ENCODE data around the gene MEX3A. TPM values are rescaled to one million over a fixed set of nuclear protein-coding genes. Genes with fewer than 3 reads are reported as not detected.

The MEX3A gene
- total RNA-seq = under 1 TPM; 0.65 to 0.67 TPM

- ChIA-PET CTCF (interaction anchor here (0.5 to 5.0 kb wide), 6 partner anchors 8 to 143 kb away, joined by 3 to 19 read pairs (median 4); no protein-coding TSS in a partner anchor), POLR2A (interaction anchor here (0.5 to 0.7 kb wide), 2 partner anchors 15 to 214 kb away, joined by 3 to 5 read pairs; no protein-coding TSS in a partner anchor)
These were observed at the start of gene MEX3A for GRCh38 chr1:156082309-156083091. Gene MEX3A (minus strand): TSS chr1:156082465. CDS start chr1:156081998, 467 bp downstream.

- POLR2A ChIA-PET = interaction anchor here (1.5 to 5.3 kb wide), 3 partner anchors 16 to 93 kb away, joined by 4 to 41 read pairs (median 5); partner anchors contain the start of gene LMNA
- CTCF ChIA-PET = interaction anchor here (0.7 to 13.6 kb wide), 15 partner anchors 8 to 152 kb away, joined by 3 to 361 read pairs (median 5); partner anchors contain the start of genes MEX3A and SMG5
These were observed 48.3 kb upstream of the MEX3A start for GRCh38 chr1:156130578-156130942.

- CTCF ChIA-PET = interaction anchor here (0.7 to 13.6 kb wide), 16 partner anchors 8 to 153 kb away, joined by 3 to 361 read pairs (median 5); partner anchors contain the start of genes MEX3A and SMG5
These were observed 47.7 kb upstream of the MEX3A start for GRCh38 chr1:156129687-156130577.

GRCh38 chr1:156128654-156129597, 46.7 kb upstream of the MEX3A start:
- ChIA-PET CTCF (interaction anchor here (0.7 to 13.6 kb wide), 11 partner anchors 12 to 154 kb away, joined by 3 to 361 read pairs (median 18); partner anchors contain the start of genes MEX3A, PMF1 and SMG5), POLR2A (interaction anchor here (1.0 to 5.3 kb wide), 4 partner anchors 14 to 95 kb away, joined by 4 to 41 read pairs (median 6); partner anchors contain the start of gene LMNA)

More at GRCh38 chr1:156129687-156130577, 47.7 kb upstream of the MEX3A start:
- POLR2A ChIA-PET = interaction anchor here (1.5 to 5.3 kb wide), 3 partner anchors 15 to 94 kb away, joined by 4 to 41 read pairs (median 5); partner anchors contain the start of gene LMNA

- POLR2A ChIA-PET = interaction anchor here (1.0 to 5.3 kb wide), 2 partner anchors 14 to 32 kb away, joined by 6 to 41 read pairs; partner anchors contain the start of gene LMNA
- CTCF ChIA-PET = interaction anchor here (1.4 to 13.6 kb wide), 8 partner anchors 11 to 97 kb away, joined by 5 to 361 read pairs (median 20); partner anchors contain the start of genes MEX3A and PMF1
These were observed 46.0 kb upstream of the MEX3A start for GRCh38 chr1:156128308-156128653.

GRCh38 chr1:156126630-156127534, 44.6 kb upstream of the MEX3A start:
- ChIA-PET POLR2A (interaction anchor here (0.5 to 5.3 kb wide), 8 partner anchors 12 to 209 kb away, joined by 3 to 41 read pairs (median 12); partner anchors contain the start of gene LMNA), CTCF (interaction anchor here (0.7 to 13.6 kb wide), 14 partner anchors 8 to 144 kb away, joined by 3 to 361 read pairs (median 6); partner anchors contain the start of gene LMNA)

GRCh38 chr1:156126043-156126629, 43.9 kb upstream of the MEX3A start:
- POLR2A ChIA-PET = interaction anchor here (0.6 to 5.3 kb wide), 5 partner anchors 11 to 89 kb away, joined by 3 to 41 read pairs (median 17); partner anchors contain the start of gene LMNA

GRCh38 chr1:156125544-156125943, 43.3 kb upstream of the MEX3A start:
- ChIA-PET CTCF (interaction anchor here (1.4 to 13.6 kb wide), 2 partner anchors 20 to 31 kb away, joined by 3 to 361 read pairs; no protein-coding TSS in a partner anchor), POLR2A (interaction anchor here (2.4 kb wide), 1 partner anchor 10 kb away, joined by 21 read pairs; the partner anchor contains the start of gene LMNA)

More at GRCh38 chr1:156126043-156126629, 43.9 kb upstream of the MEX3A start:
- CTCF ChIA-PET = interaction anchor here (1.2 to 13.6 kb wide), 5 partner anchors 11 to 32 kb away, joined by 3 to 361 read pairs (median 4); partner anchors contain the start of gene LMNA

GRCh38 chr1:156124557-156125483, 42.6 kb upstream of the MEX3A start:
- CTCF ChIA-PET = interaction anchor here (8.2 to 13.6 kb wide), 2 partner anchors 29 to 30 kb away, joined by 73 to 361 read pairs; no protein-coding TSS in a partner anchor
- POLR2A ChIA-PET = no interaction called here

- ChIA-PET CTCF (interaction anchor here (1.0 to 8.2 kb wide), 3 partner anchors 10 to 28 kb away, joined by 4 to 73 read pairs (median 5); no protein-coding TSS in a partner anchor), POLR2A (interaction anchor here (1.5 kb wide), 1 partner anchor 9 kb away, joined by 3 read pairs; the partner anchor contains the start of gene LMNA)
These were observed 41.3 kb upstream of the MEX3A start for GRCh38 chr1:156123356-156124196.

- CTCF ChIA-PET = interaction anchor here (1.0 to 8.2 kb wide), 3 partner anchors 9 to 27 kb away, joined by 4 to 73 read pairs (median 5); no protein-coding TSS in a partner anchor
- POLR2A ChIA-PET = interaction anchor here (0.5 to 1.5 kb wide), 5 partner anchors 8 to 177 kb away, joined by 3 to 6 read pairs (median 3); partner anchors contain the start of gene LMNA
These were observed 40.5 kb upstream of the MEX3A start for GRCh38 chr1:156122519-156123355.

- ChIA-PET CTCF (interaction anchor here (8.2 kb wide), 1 partner anchor 27 kb away, joined by 73 read pairs; no protein-coding TSS in a partner anchor), POLR2A (interaction anchor here (0.6 kb wide), 1 partner anchor 34 kb away, joined by 3 read pairs; no protein-coding TSS in a partner anchor)
These were observed 39.8 kb upstream of the MEX3A start for GRCh38 chr1:156122086-156122485.

- CTCF ChIA-PET = interaction anchor here (8.2 kb wide), 1 partner anchor 26 kb away, joined by 73 read pairs; no protein-coding TSS in a partner anchor
- POLR2A ChIA-PET = no interaction called here
These were observed 39.2 kb upstream of the MEX3A start for GRCh38 chr1:156121457-156121856.
